Parathyroid adenoma (tissue), 2 donors: ENCODE measurements around the gene PITRM1.

Experiments used
- H2AFZ ChIP-seq: fragments of 300-600 bp; sonication (generic); one replicate; pipeline ENCODE4 v1.7.0; 2017; ENCODE audit warnings: antibody characterized with exemption, mild to moderate bottlenecking
- H3K27ac ChIP-seq: fragments of 300-600 bp; sonication (generic); one replicate; pipeline ENCODE4 v1.7.0; 2017
- H3K27me3 ChIP-seq: fragments of 300-600 bp; sonication (generic); one replicate; pipeline ENCODE4 v1.7.0; 2017; ENCODE audit warnings: low read length; ENCODE audit not compliant: control insufficient read depth, insufficient read depth
- H3K36me3 ChIP-seq: fragments of 300-600 bp; sonication (generic); one replicate; pipeline ENCODE4 v1.7.0; 2017; ENCODE audit warnings: low read length; ENCODE audit not compliant: control insufficient read depth, insufficient read depth
- H3K4me1 ChIP-seq: fragments of 300-600 bp; sonication (generic); one replicate; pipeline ENCODE4 v1.7.0; 2017; ENCODE audit warnings: control low read depth
- H3K4me2 ChIP-seq: fragments of 300-600 bp; sonication (generic); one replicate; pipeline ENCODE4 v1.7.0; 2017; ENCODE audit warnings: low read length
- H3K4me3 ChIP-seq: fragments of 300-600 bp; sonication (generic); one replicate; pipeline ENCODE4 v1.7.0; 2017; ENCODE audit warnings: low read depth, low read length
- H3K79me2 ChIP-seq: fragments of 300-600 bp; sonication (generic); one replicate; pipeline ENCODE4 v1.7.0; 2017; ENCODE audit warnings: control low read depth
- H3K9ac ChIP-seq: fragments of 300-600 bp; sonication (generic); one replicate; pipeline ENCODE4 v1.7.0; 2017; ENCODE audit warnings: mild to moderate bottlenecking
- H3K9me3 ChIP-seq: fragments of 300-600 bp; sonication (generic); one replicate; pipeline ENCODE4 v1.7.0; 2017; ENCODE audit warnings: low read length; ENCODE audit not compliant: control insufficient read depth
- TF ChIP-seq, protein P1 (sequence below): fragments of 300-600 bp; sonication (generic); IDR thresholded peaks from one replicate; pipeline ENCODE4 v1.7.0; 2017; ENCODE audit warnings: antibody characterized with exemption, mild to moderate bottlenecking
- donor health status: primary hyperparathyroidism.

Gene PITRM1

DNA sequence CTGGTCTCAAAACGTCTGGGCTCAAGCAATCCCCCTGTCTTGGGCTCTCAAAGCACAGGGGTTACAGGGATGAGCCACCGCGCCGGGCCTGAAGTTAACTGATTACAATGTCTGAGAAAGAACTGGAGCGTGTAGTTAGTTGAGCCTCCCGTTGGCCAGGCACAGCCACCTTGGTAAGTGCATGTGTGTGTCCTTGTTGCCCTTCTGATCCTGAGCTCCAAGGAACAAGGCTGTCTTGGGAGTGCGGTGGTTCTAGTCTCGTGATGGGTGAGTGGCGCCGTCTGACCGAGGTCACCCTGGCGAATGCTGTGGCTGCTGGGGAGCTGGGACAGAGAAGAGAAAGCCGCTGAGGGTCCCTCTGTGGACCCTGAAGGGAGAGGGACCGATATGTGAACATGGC, 50.5 kb downstream of the PITRM1 start:
- H3K36me3 ChIP-seq = no peaks in the 10 kb centered on the region
- TF ChIP-seq, protein P1, sequence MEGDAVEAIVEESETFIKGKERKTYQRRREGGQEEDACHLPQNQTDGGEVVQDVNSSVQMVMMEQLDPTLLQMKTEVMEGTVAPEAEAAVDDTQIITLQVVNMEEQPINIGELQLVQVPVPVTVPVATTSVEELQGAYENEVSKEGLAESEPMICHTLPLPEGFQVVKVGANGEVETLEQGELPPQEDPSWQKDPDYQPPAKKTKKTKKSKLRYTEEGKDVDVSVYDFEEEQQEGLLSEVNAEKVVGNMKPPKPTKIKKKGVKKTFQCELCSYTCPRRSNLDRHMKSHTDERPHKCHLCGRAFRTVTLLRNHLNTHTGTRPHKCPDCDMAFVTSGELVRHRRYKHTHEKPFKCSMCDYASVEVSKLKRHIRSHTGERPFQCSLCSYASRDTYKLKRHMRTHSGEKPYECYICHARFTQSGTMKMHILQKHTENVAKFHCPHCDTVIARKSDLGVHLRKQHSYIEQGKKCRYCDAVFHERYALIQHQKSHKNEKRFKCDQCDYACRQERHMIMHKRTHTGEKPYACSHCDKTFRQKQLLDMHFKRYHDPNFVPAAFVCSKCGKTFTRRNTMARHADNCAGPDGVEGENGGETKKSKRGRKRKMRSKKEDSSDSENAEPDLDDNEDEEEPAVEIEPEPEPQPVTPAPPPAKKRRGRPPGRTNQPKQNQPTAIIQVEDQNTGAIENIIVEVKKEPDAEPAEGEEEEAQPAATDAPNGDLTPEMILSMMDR = no peak

DNA sequence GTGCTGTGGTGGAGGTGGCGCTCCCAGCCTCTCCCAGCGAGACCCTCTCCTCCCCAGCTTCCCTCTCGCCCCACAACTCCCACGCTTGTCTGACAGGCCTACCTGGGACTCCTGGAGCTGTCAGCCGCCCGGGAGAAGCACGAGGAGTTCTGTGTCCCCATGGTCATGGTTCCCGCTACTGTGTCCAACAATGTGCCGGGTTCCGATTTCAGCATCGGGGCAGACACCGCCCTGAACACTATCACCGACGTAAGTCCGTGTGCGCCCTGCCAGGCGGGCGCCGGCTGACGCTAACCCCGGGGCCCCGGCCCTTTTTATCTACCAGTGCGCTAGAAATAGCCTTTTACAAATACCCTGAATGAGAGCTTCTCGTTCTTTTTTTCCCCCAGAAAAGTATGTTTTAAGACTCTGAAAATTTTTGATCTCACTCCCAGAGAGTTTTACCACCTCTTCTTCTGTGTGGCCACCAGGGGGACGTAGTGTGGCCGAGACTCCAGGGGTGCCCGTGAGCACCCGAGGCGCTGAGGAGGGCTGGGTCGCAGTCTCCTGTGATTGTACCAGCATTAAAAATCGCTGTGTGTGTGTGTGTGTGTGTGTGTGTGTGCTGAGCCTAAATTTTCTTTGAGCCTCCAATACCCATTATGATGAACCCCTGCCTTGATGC, 52.7 kb downstream of the PITRM1 start:
- Histone ChIP-seq H3K27me3 (no peaks in the 10 kb centered on the region), H3K9me3 (no peaks in the 10 kb centered on the region), H3K9ac (no peak overlapping the region), H3K4me2 (no peak overlapping the region), H2AFZ (no peak overlapping the region), H3K79me2 (no peaks in the 10 kb centered on the region), H3K4me1 (no peaks in the 10 kb centered on the region), H3K36me3 (no peaks in the 10 kb centered on the region), H3K27ac (no peak overlapping the region), H3K4me3 (no peak overlapping the region)
- TF ChIP-seq, protein P1 = no peak

More for the DNA sequence above, 50.5 kb downstream of the PITRM1 start:
- H3K27ac ChIP-seq = no peak overlapping the region
- no peak overlapping the region for H2AFZ ChIP-seq
- no peaks in the 10 kb centered on the region for H3K79me2 ChIP-seq
- H3K4me3 ChIP-seq = no peak overlapping the region
- no peaks in the 10 kb centered on the region for H3K4me1 ChIP-seq
- H3K27me3 ChIP-seq = no peaks in the 10 kb centered on the region
- H3K4me2 ChIP-seq = no peak overlapping the region
- H3K9ac ChIP-seq = no peak overlapping the region
- no peaks in the 10 kb centered on the region for H3K9me3 ChIP-seq

DNA sequence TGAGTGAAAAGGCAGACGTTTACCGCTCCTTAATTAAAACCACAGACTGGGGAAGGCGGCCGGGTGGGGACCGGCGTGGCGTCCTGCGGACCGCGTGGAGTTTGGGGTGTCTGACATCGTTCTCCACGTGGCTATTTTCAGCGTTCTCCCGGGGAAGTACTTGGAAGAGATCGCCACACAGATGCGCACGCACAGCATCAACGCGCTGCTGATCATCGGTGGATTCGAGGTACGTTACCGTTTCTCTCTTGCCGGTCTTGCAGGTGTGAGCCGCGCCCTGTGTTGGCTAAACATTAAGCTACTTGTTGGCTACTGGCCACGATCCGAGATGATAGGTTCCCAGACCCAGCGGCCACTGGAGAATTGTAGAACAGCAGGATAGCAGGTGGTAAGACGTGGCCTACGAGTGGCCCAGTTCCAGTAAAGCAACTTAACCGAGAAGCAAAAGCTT, 53.9 kb downstream of the PITRM1 start:
- TF ChIP-seq, protein P1 = no peak
- Histone ChIP-seq H3K4me1 (no peaks in the 10 kb centered on the region), H3K4me3 (no peak overlapping the region), H2AFZ (no peak overlapping the region), H3K27ac (no peak overlapping the region), H3K4me2 (no peak overlapping the region), H3K36me3 (no peaks in the 10 kb centered on the region), H3K9ac (no peak overlapping the region), H3K9me3 (no peaks in the 10 kb centered on the region), H3K79me2 (no peaks in the 10 kb centered on the region), H3K27me3 (no peaks in the 10 kb centered on the region)

DNA sequence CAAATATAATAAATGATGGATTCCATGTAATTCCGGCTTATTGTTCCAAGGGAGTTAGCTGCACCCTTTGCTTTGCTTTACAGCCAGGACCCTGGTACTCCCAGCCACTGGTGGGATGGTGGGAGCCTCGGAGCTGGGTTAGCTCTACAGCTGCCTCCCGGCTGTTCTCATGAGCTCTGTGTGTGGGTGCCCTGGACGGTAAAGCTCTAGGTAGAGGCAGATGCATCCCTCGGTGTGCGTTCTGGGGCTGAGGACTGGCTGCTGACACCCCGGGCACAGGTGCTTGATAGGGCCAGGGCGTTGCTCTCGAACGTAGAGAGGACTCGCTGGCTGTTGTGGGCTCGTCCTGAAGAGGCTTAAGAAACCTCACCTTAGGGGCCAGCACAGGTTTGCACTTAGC, 55.1 kb downstream of the PITRM1 start:
- H3K4me2 ChIP-seq = no peak overlapping the region
- no peak overlapping the region for H3K27ac ChIP-seq
- H3K36me3 ChIP-seq = no peaks in the 10 kb centered on the region
- TF ChIP-seq, protein P1 = no peak
- H3K79me2 ChIP-seq = no peaks in the 10 kb centered on the region
- H3K9ac ChIP-seq = no peak overlapping the region
- H3K27me3 ChIP-seq = no peaks in the 10 kb centered on the region
- H3K4me1 ChIP-seq = no peaks in the 10 kb centered on the region
- no peaks in the 10 kb centered on the region for H3K9me3 ChIP-seq
- no peak overlapping the region for H3K4me3 ChIP-seq
- H2AFZ ChIP-seq = no peak overlapping the region

DNA sequence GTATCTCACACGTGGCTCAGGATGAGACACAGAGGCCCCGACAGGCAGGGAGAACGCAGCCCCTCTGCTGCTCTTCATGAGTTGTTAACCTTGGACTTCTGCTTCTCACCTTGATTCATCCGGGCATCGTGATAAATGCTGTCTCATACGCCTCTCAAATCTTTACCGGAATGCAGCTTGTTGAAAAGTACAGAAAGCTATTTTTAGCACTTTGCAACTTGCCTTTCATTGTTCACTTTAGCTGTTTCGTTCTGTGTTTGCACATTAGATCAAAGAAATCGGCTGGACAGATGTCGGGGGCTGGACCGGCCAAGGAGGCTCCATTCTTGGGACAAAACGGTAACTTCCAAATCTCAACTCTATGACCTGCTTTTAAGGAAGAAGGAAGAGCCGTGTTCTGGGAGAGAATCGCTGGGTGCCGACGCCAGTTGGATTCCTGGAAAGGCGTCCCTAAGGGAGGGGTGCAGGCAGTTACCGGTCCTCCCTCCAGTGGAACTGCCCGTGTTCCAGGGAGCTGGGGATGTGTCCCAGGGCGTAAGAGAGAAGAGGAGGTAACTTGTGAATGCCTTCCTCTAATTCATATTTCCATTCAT, 56.0 kb downstream of the PITRM1 start:
- Histone ChIP-seq H2AFZ (no peak overlapping the region), H3K4me1 (no peaks in the 10 kb centered on the region), H3K9ac (no peak overlapping the region), H3K9me3 (no peaks in the 10 kb centered on the region), H3K27ac (no peak overlapping the region), H3K36me3 (no peaks in the 10 kb centered on the region), H3K27me3 (no peaks in the 10 kb centered on the region), H3K4me2 (no peak overlapping the region), H3K4me3 (no peak overlapping the region), H3K79me2 (no peaks in the 10 kb centered on the region)
- TF ChIP-seq, protein P1 = no peak
